Type B pancreatic cell (in vitro differentiated cells): ENCODE data around the gene SSBP3. TPM values are rescaled to one million over a fixed set of nuclear protein-coding genes. Genes with fewer than 3 reads are reported as not detected.

ENCODE experiments used
- DNase-seq: peaks from one replicate; pipeline ENCODE4 v3.0.0; 2021; ENCODE audit warnings: mixed read lengths; ENCODE audit not compliant: unreplicated experiment; ENCODE audit errors: extremely low spot score
- H3K27ac Mint-ChIP-seq: 2 replicates; pipeline ENCODE4 v1.8.0; 2021; ENCODE audit warnings: mild to moderate bottlenecking, mixed read lengths
- H3K27me3 Mint-ChIP-seq: 2 replicates; pipeline ENCODE4 v1.8.0; 2021; ENCODE audit warnings: mixed read lengths
- H3K36me3 Mint-ChIP-seq: 2 replicates; pipeline ENCODE4 v1.8.0; 2021; ENCODE audit warnings: mixed read lengths
- H3K4me1 Mint-ChIP-seq: one replicate; pipeline ENCODE4 v1.8.0; 2021; ENCODE audit warnings: mixed read lengths; ENCODE audit not compliant: unreplicated experiment
- H3K4me3 Mint-ChIP-seq: 2 replicates; pipeline ENCODE4 v1.8.0; 2021; ENCODE audit warnings: mild to moderate bottlenecking, mixed read lengths
- H3K9me3 Mint-ChIP-seq: 2 replicates; pipeline ENCODE4 v1.8.0; 2021; ENCODE audit warnings: mixed read lengths
- CTCF ChIP-seq: fragments of 200-600 bp; sonication (generic); conservative IDR thresholded peaks from 2 replicates; pipeline ENCODE4 v1.5.0; 2021; ENCODE audit warnings: antibody characterized with exemption, mild to moderate bottlenecking
- total RNA-seq: library from RNA; stranded (reverse); gene quantifications from 2 replicates; pipeline ENCODE4 v1.2.1, GENCODE V29; 2021; ENCODE audit warnings: low replicate concordance

Gene SSBP3
- total RNA-seq, 1 donor from 2014 or later: 129 TPM

GRCh38 chr1:54229281-54229891, 176.8 kb downstream of the SSBP3 start:
- H3K36me3 Mint-ChIP-seq: peaks cover 28% of the 10 kb centered on the region
- peaks cover 12% of the 10 kb centered on the region for H3K4me1 Mint-ChIP-seq
- no peak for TF ChIP-seq CTCF
- no peaks in the 10 kb centered on the region for H3K9me3 Mint-ChIP-seq
- no peak for DNase-seq
- H3K27me3 Mint-ChIP-seq: no peaks in the 10 kb centered on the region
- H3K4me3 Mint-ChIP-seq: no peak overlapping the region
- peak overlapping the region; percentile 75 for H3K27ac Mint-ChIP-seq

DNA sequence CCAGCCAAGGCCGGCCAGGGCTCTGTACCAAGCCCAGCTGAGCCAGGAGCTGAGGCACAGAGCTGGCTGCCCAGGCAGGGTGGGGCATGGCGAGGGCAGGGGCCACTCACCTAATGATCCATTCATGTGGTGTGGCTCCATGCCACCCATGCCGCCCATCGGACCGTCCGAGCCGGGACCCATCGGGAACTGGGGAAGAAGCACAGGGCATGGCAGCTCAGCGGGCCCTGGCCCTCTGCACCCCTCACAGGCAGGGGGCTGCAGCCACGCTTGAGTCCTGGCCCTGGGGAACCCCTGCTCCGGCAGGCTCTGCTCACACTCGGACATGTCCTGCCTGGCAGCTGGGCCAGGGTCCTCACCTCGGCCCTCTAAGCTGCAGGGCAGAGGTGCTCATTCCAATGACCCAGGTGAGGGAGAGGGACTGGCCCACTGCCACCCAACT, 177.5 kb downstream of the SSBP3 start:
- Mint-ChIP-seq H3K27ac (peak overlapping the region; percentile 50), H3K9me3 (no peaks in the 10 kb centered on the region), H3K4me1 (peaks cover 20% of the 10 kb centered on the region), H3K27me3 (no peaks in the 10 kb centered on the region), H3K36me3 (peaks cover 29% of the 10 kb centered on the region), H3K4me3 (no peak overlapping the region)
- DNase-seq: no peak
- TF ChIP-seq CTCF: no peak

GRCh38 chr1:54227891-54228310, 178.3 kb downstream of the SSBP3 start:
- peak; percentile 44 for TF ChIP-seq CTCF
- peak overlapping the region; percentile 50 for H3K27ac Mint-ChIP-seq
- no peak for DNase-seq
- no peaks in the 10 kb centered on the region for H3K9me3 Mint-ChIP-seq
- no peak overlapping the region for H3K4me3 Mint-ChIP-seq
- no peaks in the 10 kb centered on the region for H3K27me3 Mint-ChIP-seq
- H3K36me3 Mint-ChIP-seq: peaks cover 29% of the 10 kb centered on the region
- H3K4me1 Mint-ChIP-seq: peaks cover 21% of the 10 kb centered on the region

DNA sequence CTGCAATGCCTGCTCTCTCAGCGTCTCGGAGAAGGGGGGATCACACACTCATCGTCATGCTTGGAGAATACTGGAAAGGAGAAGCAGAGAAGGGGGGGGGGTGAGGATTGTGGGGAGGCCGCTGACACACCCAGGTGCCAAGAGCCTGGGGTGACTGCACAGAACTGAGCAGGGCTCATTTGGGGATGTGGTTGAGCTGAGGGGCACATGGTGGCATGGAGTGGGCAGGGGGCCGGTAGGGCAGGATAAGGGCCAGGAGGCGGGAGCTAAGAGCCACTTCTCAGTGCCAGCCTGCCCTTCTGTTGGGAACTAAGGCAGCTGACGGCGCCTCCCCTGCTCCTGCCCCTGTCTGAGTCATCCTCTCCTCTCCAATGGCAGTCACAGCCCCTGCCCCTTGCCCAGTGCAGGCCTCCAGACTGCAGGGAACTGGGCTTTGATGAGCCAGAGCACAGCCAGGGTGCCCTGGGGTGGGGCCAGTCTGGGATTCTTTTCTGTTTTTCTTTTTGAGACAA, 179.0 kb downstream of the SSBP3 start:
- Mint-ChIP-seq H3K9me3 (no peaks in the 10 kb centered on the region), H3K27ac (peak overlapping the region; percentile 50), H3K4me1 (peaks cover 26% of the 10 kb centered on the region), H3K27me3 (no peaks in the 10 kb centered on the region), H3K36me3 (peaks cover 29% of the 10 kb centered on the region), H3K4me3 (no peak overlapping the region)
- no peak for TF ChIP-seq CTCF
- no peak for DNase-seq

DNA sequence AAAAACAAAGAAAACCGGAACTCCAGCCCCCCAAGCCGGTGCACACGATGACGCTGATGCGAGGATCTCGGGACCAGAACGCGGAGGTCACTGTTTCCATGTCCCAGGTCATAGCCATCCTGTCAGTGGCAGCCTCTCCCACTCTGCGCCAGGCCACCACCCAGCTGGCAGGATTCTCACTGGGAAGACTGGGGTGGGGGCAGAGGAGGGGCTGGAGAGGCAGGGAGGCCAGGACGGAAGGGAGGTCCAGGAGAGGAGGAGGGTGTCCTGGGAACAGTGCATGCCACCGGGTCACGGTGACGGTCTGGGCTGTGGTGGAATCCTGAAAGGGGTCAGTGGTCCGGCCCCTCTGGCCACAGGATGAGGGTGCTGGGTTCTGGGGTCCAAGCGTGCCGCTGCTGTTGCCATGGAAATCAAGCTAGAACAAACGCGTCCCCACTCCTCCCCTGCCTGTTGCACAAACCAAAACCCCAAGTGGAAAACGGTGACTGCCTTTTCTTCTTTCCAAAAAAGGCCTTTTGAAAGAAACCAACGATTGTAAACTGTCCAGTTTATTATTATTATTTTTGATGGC, 180.1 kb downstream of the SSBP3 start:
- Mint-ChIP-seq H3K27ac (peak overlapping the region; percentile 18), H3K4me3 (no peak overlapping the region), H3K36me3 (peaks cover 25% of the 10 kb centered on the region), H3K4me1 (peaks cover 26% of the 10 kb centered on the region), H3K9me3 (no peaks in the 10 kb centered on the region), H3K27me3 (no peaks in the 10 kb centered on the region)
- no peak for TF ChIP-seq CTCF
- DNase-seq: no peak
